Activated CD4-positive, alpha-beta T cell treated with anti-CD3 and anti-CD28 coated beads, Interleukin-2, amount 10 ng/mL, durations not matched to agents 7 days and 5 days (primary cell): ENCODE results near the gene MAJIN. TPM values are rescaled to one million over a fixed set of nuclear protein-coding genes. Genes with fewer than 3 reads are reported as not detected.
A peak's percentile ranks its signal among the peaks of the same experiment; 100 is the strongest.

ENCODE experiments used
- CTCF ChIA-PET: fragments of 350-600 bp; sonication (Branson Sonifier 250); formaldehyde crosslinking; loops from one replicate; lab custom pipeline; 2021; ENCODE audit warnings: antibody characterized with exemption; lab: Charles Lee
- POLR2A ChIA-PET: fragments of 350-600 bp; sonication (Branson Sonifier 250); formaldehyde crosslinking; loops from one replicate; lab custom pipeline; 2021; ENCODE audit warnings: antibody characterized with exemption; lab: Charles Lee
- DNase-seq: peaks from one replicate; pipeline ENCODE4 v3.0.0-alpha.2; 2020
- H3K27ac Mint-ChIP-seq: one replicate; pipeline ENCODE4 v1.8.0; 2021; ENCODE audit warnings: mild to moderate bottlenecking, moderate library complexity, mixed read lengths
- H3K27me3 Mint-ChIP-seq: one replicate; pipeline ENCODE4 v1.8.0; 2021; ENCODE audit warnings: mixed read lengths
- H3K36me3 Mint-ChIP-seq: one replicate; pipeline ENCODE4 v1.8.0; 2021; ENCODE audit warnings: low read depth, mixed read lengths
- H3K4me1 Mint-ChIP-seq: one replicate; pipeline ENCODE4 v1.8.0; 2021; ENCODE audit warnings: mixed read lengths
- H3K4me3 Mint-ChIP-seq: one replicate; pipeline ENCODE4 v1.8.0; 2021; ENCODE audit warnings: mild to moderate bottlenecking, moderate library complexity, mixed read lengths
- H3K9me3 Mint-ChIP-seq: one replicate; pipeline ENCODE4 v1.8.0; 2021; ENCODE audit warnings: mixed read lengths
- total RNA-seq, 2 experiments: library from RNA; stranded (reverse); gene quantifications; one replicate each; pipeline ENCODE4 v1.2.3, GENCODE V29; 2021

The MAJIN gene, protein sequence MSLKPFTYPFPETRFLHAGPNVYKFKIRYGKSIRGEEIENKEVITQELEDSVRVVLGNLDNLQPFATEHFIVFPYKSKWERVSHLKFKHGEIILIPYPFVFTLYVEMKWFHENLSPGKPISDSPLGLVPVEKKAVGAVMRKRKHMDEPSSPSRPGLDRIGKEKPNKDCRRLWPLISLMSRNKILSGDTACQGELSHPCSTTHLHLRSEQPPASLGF
- total RNA-seq = under 1 TPM; 0.20 to 0.54 TPM

- Mint-ChIP-seq H3K4me3 (peak within 1 kb of the TSS; percentile 62), H3K36me3 (no peaks in the 10 kb centered on the region), H3K4me1 (peaks cover 32% of the 10 kb centered on the region), H3K27me3 (no peaks in the 10 kb centered on the region), H3K9me3 (no peaks in the 10 kb centered on the region), H3K27ac (peak within 1 kb of the TSS; percentile 80)
- CTCF ChIA-PET = interaction anchor here (0.7 to 1.7 kb wide), 7 partner anchors 27 to 230 kb away, joined by 3 to 8 read pairs (median 3); partner anchors contain the start of gene ZNHIT2
- DNase-seq = peak; percentile 90
- POLR2A ChIA-PET = no interaction called here
Measured at GRCh38 chr11:64971421-64972233, at the start of gene MAJIN. Gene MAJIN, minus strand, starts transcription at chr11:64972108. Its CDS starts 12,703 bp downstream, at chr11:64959405.

GRCh38 chr11:65021509-65021908, 49.6 kb upstream of the MAJIN start:
- H3K4me1 Mint-ChIP-seq = peaks cover 5% of the 10 kb centered on the region
- no peak overlapping the region for H3K4me3 Mint-ChIP-seq
- no peaks in the 10 kb centered on the region for H3K9me3 Mint-ChIP-seq
- peaks cover 16% of the 10 kb centered on the region for H3K36me3 Mint-ChIP-seq
- POLR2A ChIA-PET = no interaction called here
- H3K27ac Mint-ChIP-seq = no peak overlapping the region
- CTCF ChIA-PET = interaction anchor here (1.4 to 1.7 kb wide), 2 partner anchors 8 to 15 kb away, joined by 3 read pairs; partner anchors contain the start of gene ARL2
- no peaks in the 10 kb centered on the region for H3K27me3 Mint-ChIP-seq
- no peak for DNase-seq

GRCh38 chr11:65021003-65021402, 49.1 kb upstream of the MAJIN start:
- H3K4me3 Mint-ChIP-seq = no peak overlapping the region
- no peak for DNase-seq
- ChIA-PET CTCF (interaction anchor here (1.4 kb wide), 1 partner anchor 15 kb away, joined by 3 read pairs; no protein-coding TSS in a partner anchor), POLR2A (no interaction called here)
- no peaks in the 10 kb centered on the region for H3K27me3 Mint-ChIP-seq
- H3K9me3 Mint-ChIP-seq = no peaks in the 10 kb centered on the region
- H3K27ac Mint-ChIP-seq = no peak overlapping the region
- H3K36me3 Mint-ChIP-seq = peaks cover 20% of the 10 kb centered on the region
- peaks cover 9% of the 10 kb centered on the region for H3K4me1 Mint-ChIP-seq

GRCh38 chr11:65019824-65020223, 47.9 kb upstream of the MAJIN start:
- no peak for DNase-seq
- Mint-ChIP-seq H3K4me3 (no peak overlapping the region), H3K4me1 (peaks cover 16% of the 10 kb centered on the region), H3K9me3 (no peaks in the 10 kb centered on the region), H3K36me3 (peaks cover 22% of the 10 kb centered on the region), H3K27ac (no peak overlapping the region), H3K27me3 (no peaks in the 10 kb centered on the region)
- POLR2A ChIA-PET = no interaction called here
- CTCF ChIA-PET = interaction anchor here (0.5 to 0.6 kb wide), 2 partner anchors 31 to 355 kb away, joined by 3 to 5 read pairs; no protein-coding TSS in a partner anchor

- ChIA-PET CTCF (interaction anchor here (1.2 kb wide), 1 partner anchor 99 kb away, joined by 3 read pairs; the partner anchor contains the start of gene ZNHIT2), POLR2A (no interaction called here)
- Mint-ChIP-seq H3K4me1 (peaks cover 25% of the 10 kb centered on the region), H3K27ac (no peak overlapping the region), H3K36me3 (peaks cover 22% of the 10 kb centered on the region), H3K4me3 (no peak overlapping the region), H3K27me3 (no peaks in the 10 kb centered on the region), H3K9me3 (no peaks in the 10 kb centered on the region)
- no peak for DNase-seq
Measured at GRCh38 chr11:65017937-65018336, 46.0 kb upstream of the MAJIN start.

GRCh38 chr11:65016705-65017104, 44.8 kb upstream of the MAJIN start:
- CTCF ChIA-PET = interaction anchor here (0.7 kb wide), 1 partner anchor 24 kb away, joined by 4 read pairs; no protein-coding TSS in a partner anchor
- Mint-ChIP-seq H3K4me3 (no peak overlapping the region), H3K36me3 (peaks cover 22% of the 10 kb centered on the region), H3K27me3 (no peaks in the 10 kb centered on the region), H3K4me1 (peaks cover 26% of the 10 kb centered on the region), H3K27ac (peak overlapping the region; percentile 36), H3K9me3 (no peaks in the 10 kb centered on the region)
- no peak for DNase-seq
- POLR2A ChIA-PET = no interaction called here

DNA sequence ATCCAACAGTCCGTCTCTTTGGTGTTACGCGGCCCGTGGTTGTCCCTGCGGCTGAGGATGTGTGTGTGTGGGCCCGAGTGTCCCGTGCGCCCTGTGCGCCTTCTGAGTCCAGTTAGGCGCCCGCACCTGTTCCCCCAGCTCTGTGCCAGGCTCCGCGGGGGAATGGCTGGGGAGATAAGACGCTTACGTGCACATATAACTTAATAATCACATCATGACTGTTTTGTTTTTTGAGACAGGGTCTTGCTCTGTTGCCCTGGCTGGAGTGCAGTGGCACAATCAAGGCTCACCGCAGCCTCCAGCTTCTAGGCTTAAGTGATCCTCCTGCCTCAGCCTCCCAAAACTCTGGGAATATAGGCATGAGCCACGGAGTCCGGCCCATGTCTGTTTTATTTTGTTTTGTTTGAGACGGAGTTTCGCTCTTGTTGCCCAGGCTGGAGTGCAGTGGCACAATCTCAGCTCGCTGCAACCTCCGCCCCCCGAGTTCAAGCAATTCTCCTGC, 42.9 kb upstream of the MAJIN start:
- CTCF ChIA-PET = interaction anchor here (0.7 to 4.9 kb wide), 46 partner anchors 8 to 319 kb away, joined by 3 to 54 read pairs (median 4); partner anchors contain the start of genes ATG2A, BATF2, CDC42BPG and CDC42EP2
- H3K27ac Mint-ChIP-seq = peak overlapping the region; percentile 96

DNA sequence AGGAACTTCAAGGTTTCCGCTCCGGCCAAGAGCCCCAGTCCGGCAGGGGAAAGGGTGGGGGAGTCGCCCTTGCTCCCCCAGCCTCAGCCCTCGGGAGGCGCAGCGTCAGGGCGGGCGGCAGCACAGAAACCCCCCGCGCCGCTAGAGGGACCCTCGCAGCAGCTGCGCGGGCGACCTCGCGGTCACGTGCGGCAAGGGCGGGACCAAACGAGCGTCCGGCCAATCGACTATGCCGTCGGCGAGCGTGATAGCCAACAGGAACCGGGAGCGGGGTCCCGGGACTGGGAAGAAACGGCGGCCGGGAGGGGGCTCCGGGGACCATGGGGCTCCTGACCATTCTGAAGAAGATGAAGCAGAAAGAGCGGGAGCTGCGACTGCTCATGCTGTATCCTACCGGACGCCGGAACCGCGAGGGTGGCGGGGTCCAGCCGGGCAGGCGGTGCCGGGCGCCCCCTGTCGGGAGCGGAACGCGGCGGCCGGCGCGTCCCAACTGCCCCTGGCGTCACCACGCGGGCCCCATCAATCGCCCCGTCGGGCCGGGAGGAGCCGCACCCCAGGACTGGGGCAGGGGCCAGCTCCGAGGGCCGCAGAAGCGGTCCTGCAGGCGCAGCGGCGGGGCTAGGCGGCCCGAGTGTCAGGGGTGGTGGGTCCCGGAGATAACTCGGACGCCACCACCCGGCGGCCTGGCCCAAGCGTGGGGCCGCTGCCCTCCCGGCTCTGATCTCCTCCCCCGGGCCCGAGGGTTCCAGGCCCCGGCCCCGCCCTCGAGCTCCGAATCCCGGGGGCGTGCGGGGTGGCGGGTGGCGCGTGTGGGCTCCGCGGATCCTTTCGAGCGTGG, 42.2 kb upstream of the MAJIN start, which contains the start of gene ARL2:
ARL2 (plus strand) TSS at position 273 of the 838 bp plus-strand sequence; CDS start at position 321, 48 bp downstream.
- ChIA-PET POLR2A (no interaction called here), CTCF (interaction anchor here (0.6 to 4.9 kb wide), 46 partner anchors 8 to 319 kb away, joined by 3 to 54 read pairs (median 4); partner anchors contain the start of genes ATG2A, BATF2, CDC42BPG and CDC42EP2)
- no peaks in the 10 kb centered on the region for H3K9me3 Mint-ChIP-seq

More for the DNA sequence above, 42.9 kb upstream of the MAJIN start:
- H3K4me3 Mint-ChIP-seq = peak overlapping the region; percentile 94
- no peak for DNase-seq
- H3K27me3 Mint-ChIP-seq = no peaks in the 10 kb centered on the region
- H3K4me1 Mint-ChIP-seq = peaks cover 26% of the 10 kb centered on the region
- H3K36me3 Mint-ChIP-seq = peaks cover 22% of the 10 kb centered on the region
- POLR2A ChIA-PET = interaction anchor here (0.9 kb wide), 1 partner anchor 82 kb away, joined by 3 read pairs; no protein-coding TSS in a partner anchor
- no peaks in the 10 kb centered on the region for H3K9me3 Mint-ChIP-seq

GRCh38 chr11:65013130-65013887, 41.4 kb upstream of the MAJIN start:
- peak overlapping the region; percentile 84 for H3K4me3 Mint-ChIP-seq
- peaks cover 26% of the 10 kb centered on the region for H3K4me1 Mint-ChIP-seq
- peak; percentile 94 for DNase-seq
- no peaks in the 10 kb centered on the region for H3K27me3 Mint-ChIP-seq
- CTCF ChIA-PET = interaction anchor here (0.6 to 4.9 kb wide), 46 partner anchors 9 to 1353 kb away, joined by 3 to 54 read pairs (median 4); partner anchors contain the start of genes ATG2A, BATF2, CDC42BPG and CDCA5
- H3K27ac Mint-ChIP-seq = peak overlapping the region; percentile 97
- peaks cover 19% of the 10 kb centered on the region for H3K36me3 Mint-ChIP-seq
- H3K9me3 Mint-ChIP-seq = no peaks in the 10 kb centered on the region
- POLR2A ChIA-PET = no interaction called here

More for the DNA sequence above, 42.2 kb upstream of the MAJIN start, which contains the start of gene ARL2:
- peaks cover 22% of the 10 kb centered on the region for H3K36me3 Mint-ChIP-seq
- H3K4me3 Mint-ChIP-seq = peak within 1 kb of the TSS; percentile 94
- no peaks in the 10 kb centered on the region for H3K27me3 Mint-ChIP-seq
- H3K27ac Mint-ChIP-seq = peak within 1 kb of the TSS; percentile 97
- DNase-seq = peak; percentile 85
- H3K4me1 Mint-ChIP-seq = peaks cover 26% of the 10 kb centered on the region

GRCh38 chr11:65008873-65009272, 37.0 kb upstream of the MAJIN start:
- Mint-ChIP-seq H3K27ac (no peak overlapping the region), H3K4me3 (no peak overlapping the region), H3K4me1 (peaks cover 8% of the 10 kb centered on the region), H3K9me3 (no peaks in the 10 kb centered on the region), H3K27me3 (no peaks in the 10 kb centered on the region), H3K36me3 (no peaks in the 10 kb centered on the region)
- ChIA-PET CTCF (interaction anchor here (0.6 to 1.2 kb wide), 4 partner anchors 40 to 357 kb away, joined by 4 read pairs; partner anchors contain the start of gene ZNHIT2), POLR2A (no interaction called here)
- no peak for DNase-seq

DNA sequence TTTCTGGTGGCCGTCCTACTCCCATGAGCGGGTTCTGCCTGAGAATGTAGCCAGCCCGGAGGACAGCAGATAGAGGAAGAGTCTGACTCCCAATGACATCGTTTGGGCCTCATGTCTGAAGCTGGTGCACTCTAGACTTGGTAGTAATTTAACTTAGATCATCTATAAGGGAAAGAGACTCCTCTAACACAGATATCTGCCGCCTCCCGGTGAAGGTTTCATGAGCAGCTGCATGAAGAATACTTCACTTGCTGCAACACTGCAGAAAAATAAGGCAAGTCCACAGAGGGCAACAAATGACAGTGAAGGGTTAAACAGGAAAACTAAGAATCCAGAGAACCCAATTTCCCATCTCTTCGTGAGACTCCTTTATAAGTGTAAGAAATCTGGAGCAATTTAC, 36.1 kb upstream of the MAJIN start:
- peaks cover 3% of the 10 kb centered on the region for H3K4me1 Mint-ChIP-seq
- DNase-seq = no peak
- H3K4me3 Mint-ChIP-seq = no peak overlapping the region
- POLR2A ChIA-PET = no interaction called here
- no peak overlapping the region for H3K27ac Mint-ChIP-seq
- H3K27me3 Mint-ChIP-seq = no peaks in the 10 kb centered on the region
- no peaks in the 10 kb centered on the region for H3K36me3 Mint-ChIP-seq
- no peaks in the 10 kb centered on the region for H3K9me3 Mint-ChIP-seq
- CTCF ChIA-PET = interaction anchor here (1.1 to 1.2 kb wide), 2 partner anchors 38 to 110 kb away, joined by 3 to 4 read pairs; partner anchors contain the start of gene ZNHIT2
